Endothelial cell of umbilical vein (primary cell): Measurements from ENCODE around the gene UROD. TPM values are rescaled to one million over a fixed set of nuclear protein-coding genes. Genes with fewer than 3 reads are reported as not detected.

Experiments used
- BruUV-seq: library from RNA; stranded (reverse); fragments of 400-500 nt; replicated peaks from 2 replicates; lab custom pipeline; 2021; lab: Mats Ljungman, UMichigan
- CTCF ChIA-PET: fragments of 300-600, 350-600 bp; sonication (Branson Sonifier 250); formaldehyde crosslinking; loops from one replicate; lab custom pipeline; 2021; ENCODE audit warnings: antibody characterized with exemption, inconsistent platforms; lab: Charles Lee
- POLR2A ChIA-PET: fragments of 300-600, 350-600 bp; sonication (Branson Sonifier 250); formaldehyde crosslinking; loops from one replicate; lab custom pipeline; 2021; ENCODE audit warnings: antibody characterized with exemption, inconsistent platforms; lab: Charles Lee
- DNase-seq: peaks from one replicate; pipeline ENCODE4 v3.0.0-alpha.2; 2011; ENCODE audit warnings: low read depth, low spot score
- FAIRE-seq: peaks from 2 replicates; lab custom pipeline; 2011; peaks lifted over from hg19 to GRCh38; lab: Jason Lieb, UNC
- H2AFZ ChIP-seq: 2 replicates; pipeline ENCODE4 v1.6.0; 2012; ENCODE audit warnings: low read depth, low read length, control low read depth, inconsistent platforms
- H3K27ac ChIP-seq: 2 replicates; pipeline ENCODE4 v1.5.1; 2011; ENCODE audit warnings: low read depth, mild to moderate bottlenecking, control low read depth, low read length, moderate library complexity; ENCODE audit not compliant: insufficient read depth
- H3K27me3 ChIP-seq, 2 experiments: 2 replicates each; pipeline versions ENCODE4 v1.6.0 to v1.6.1; 2011; ENCODE audit warnings: low read length in 2 of 2, mixed read lengths in 1 of 2; ENCODE audit not compliant: control insufficient read depth in 2 of 2, insufficient read depth in 2 of 2
- H3K36me3 ChIP-seq, 2 experiments: 2 replicates in 1 of 2; 3 replicates in 1 of 2; pipeline ENCODE4 v1.5.1; 2011; ENCODE audit warnings: low read length in 2 of 2, mild to moderate bottlenecking in 1 of 2, moderate library complexity in 1 of 2; ENCODE audit not compliant: control insufficient read depth in 2 of 2, insufficient read depth in 2 of 2; ENCODE audit errors: extremely low read depth in 1 of 2
- H3K4me1 ChIP-seq: 3 replicates; pipeline ENCODE4 v1.5.1; 2011; ENCODE audit warnings: mild to moderate bottlenecking, low read length; ENCODE audit not compliant: control insufficient read depth, insufficient read depth; ENCODE audit errors: extremely low read depth
- H3K4me2 ChIP-seq: 2 replicates; pipeline ENCODE4 v1.6.1; 2011; ENCODE audit warnings: low read length, control low read depth, mixed read lengths; ENCODE audit not compliant: insufficient read depth
- H3K4me3 ChIP-seq, 3 experiments: fragments of 200-600 bp in 1 of 3; sonication (generic), shearing (Covaris generic) in 1 of 3; replicated peaks in 1 of 3; 2 replicates each; pipeline ENCODE4 v1.5.1; 2011 to 2016; ENCODE audit warnings: control low read depth in 3 of 3, low read length in 3 of 3, mild to moderate bottlenecking in 2 of 3, inconsistent platforms in 1 of 3, low read depth in 1 of 3, moderate library complexity in 1 of 3; ENCODE audit not compliant: insufficient read depth in 1 of 3
- H3K79me2 ChIP-seq: 2 replicates; pipeline ENCODE4 v1.6.0; 2012; ENCODE audit warnings: low read length, inconsistent platforms; ENCODE audit not compliant: control insufficient read depth, insufficient read depth
- H3K9ac ChIP-seq: replicated peaks from 2 replicates; pipeline ENCODE3; 2011; ENCODE audit warnings: low read length, control low read depth; ENCODE audit not compliant: insufficient read depth; ENCODE audit errors: extremely low read depth
- H3K9me1 ChIP-seq: replicated peaks from 3 replicates; pipeline ENCODE4 v1.6.0; 2011; ENCODE audit warnings: mild to moderate bottlenecking, low read length; ENCODE audit not compliant: control insufficient read depth, insufficient read depth; ENCODE audit errors: extremely low read depth
- H3K9me3 ChIP-seq: replicated peaks from 2 replicates; pipeline ENCODE4 v1.5.1; 2012; ENCODE audit warnings: low read length, inconsistent platforms; ENCODE audit not compliant: control insufficient read depth, insufficient read depth
- H4K20me1 ChIP-seq: replicated peaks from 2 replicates; pipeline ENCODE3; 2011; ENCODE audit warnings: mild to moderate bottlenecking, low read length; ENCODE audit not compliant: control insufficient read depth, insufficient read depth; ENCODE audit errors: extremely low read depth
- CTCF ChIP-seq, 2 donors: IDR thresholded peaks; 1 replicate in 1 of 2; 2 replicates in 1 of 2; pipeline ENCODE4 v1.5.1; 2011; ENCODE audit warnings: low read length in 2 of 2, mild to moderate bottlenecking in 2 of 2, moderate library complexity in 2 of 2, control low read depth in 1 of 2, inconsistent platforms in 1 of 2, low read depth in 1 of 2; ENCODE audit not compliant: insufficient read depth in 1 of 2; ENCODE audit errors: extremely low read depth in 1 of 2
- EZH2 ChIP-seq: IDR thresholded peaks from 2 replicates; pipeline ENCODE4 v1.6.1; 2012; ENCODE audit warnings: borderline replicate concordance, low read depth, mild to moderate bottlenecking, moderate library complexity, low read length, inconsistent platforms; ENCODE audit not compliant: severe bottlenecking
- FOS ChIP-seq: IDR thresholded peaks from 2 replicates; pipeline ENCODE4 v1.6.1; 2011; ENCODE audit warnings: mild to moderate bottlenecking, low read length, moderate library complexity, borderline replicate concordance; ENCODE audit not compliant: insufficient read depth
- GATA2 ChIP-seq: IDR thresholded peaks from 2 replicates; pipeline ENCODE4 v1.7.0; 2011; ENCODE audit warnings: low read depth, mild to moderate bottlenecking, moderate library complexity, mixed read lengths, low read length; ENCODE audit not compliant: insufficient read length, insufficient read depth
- JUN ChIP-seq: IDR thresholded peaks from 2 replicates; pipeline ENCODE4 v1.6.1; 2011; ENCODE audit warnings: borderline replicate concordance, low read depth; ENCODE audit not compliant: insufficient read length, insufficient read depth
- MAX ChIP-seq: IDR thresholded peaks from 2 replicates; pipeline ENCODE4 v1.6.1; 2011; ENCODE audit not compliant: insufficient read depth, insufficient read length
- MYC ChIP-seq: IDR thresholded peaks from one replicate; pipeline ENCODE4 v1.6.1; 2011; ENCODE audit warnings: mild to moderate bottlenecking, low read depth, low read length
- dilution Hi-C: fragments of 300-500 bp; cut with MboI; formaldehyde crosslinking; loops from one replicate; pipeline ENCODE4 v1.15.0; 2019; ENCODE audit warnings: low sequenced_read_pairs; ENCODE audit not compliant: extremely low pct_ligation_motif_present
- intact Hi-C: fragments of 100-400 bp; cut with micrococcal nuclease; formaldehyde crosslinking; loops from one replicate; pipeline ENCODE4 v1.10.0; 2022
- polyA plus RNA-seq, 4 experiments: library from polyadenylated mRNA; depleted of rRNA in 3 of 4; stranded (reverse) in 3 of 4; unstranded in 1 of 4; fragments of >200 nt; gene quantifications; 2 replicates each; pipeline versions ENCODE4 v1.2.1 to v1.2.3, GENCODE V29; 2011 to 2012; ENCODE audit warnings: missing spikeins in 1 of 4
- total RNA-seq: library from RNA; stranded (reverse); gene quantifications from 2 replicates; pipeline ENCODE4 v1.2.3, GENCODE V29; 2021

The UROD gene
- total and polyA plus RNA-seq, 2 donors (not counting 3 experiments of a cell fraction or from before 2014, with no cell fraction given): 192 to 636 TPM

GRCh38 chr1:44994309-44994898 lies 17.6 kb upstream of the UROD start:
- no peak for TF ChIP-seq CTCF (IDR thresholded peaks at IDR 0.05; ENCODE audit: extremely low read depth in 1 of 2, insufficient read depth in 1 of 2, low read depth in 1 of 2, low read length in 2 of 2)
- no peak for TF ChIP-seq EZH2
- no peak for TF ChIP-seq MYC
- TF ChIP-seq FOS: no peak
- TF ChIP-seq GATA2: no peak
- TF ChIP-seq JUN: no peak
- TF ChIP-seq MAX: no peak
- Histone ChIP-seq H3K27ac (no peak overlapping the region), H4K20me1 (no peaks in the 10 kb centered on the region), H2AFZ (no peak overlapping the region), H3K9ac (no peak overlapping the region), H3K4me1 (no peaks in the 10 kb centered on the region), H3K36me3 (no peaks in the 10 kb centered on the region), H3K4me3 (no peak overlapping the region), H3K79me2 (no peaks in the 10 kb centered on the region), H3K27me3 (no peaks in the 10 kb centered on the region), H3K4me2 (no peak overlapping the region), H3K9me3 (no peaks in the 10 kb centered on the region), H3K9me1 (no peaks in the 10 kb centered on the region)
- ChIA-PET CTCF (no interaction called here), POLR2A (no interaction called here)
- no peak for DNase-seq
- dilution Hi-C loops (no loop called here), intact Hi-C loops (no loop called here)
- no peak for FAIRE-seq
- no TSS peak for BruUV-seq
